Endothelial cell of umbilical vein (primary cell): ENCODE measurements around the gene SCN4A. TPM values are rescaled to one million over a fixed set of nuclear protein-coding genes. Genes with fewer than 3 reads are reported as not detected.

Experiments
- BruUV-seq: library from RNA; stranded (reverse); fragments of 400-500 nt; replicated peaks from 2 replicates; lab custom pipeline; 2021; lab: Mats Ljungman, UMichigan
- CTCF ChIA-PET: fragments of 300-600, 350-600 bp; sonication (Branson Sonifier 250); formaldehyde crosslinking; loops from one replicate; lab custom pipeline; 2021; ENCODE audit warnings: antibody characterized with exemption, inconsistent platforms; lab: Charles Lee
- POLR2A ChIA-PET: fragments of 300-600, 350-600 bp; sonication (Branson Sonifier 250); formaldehyde crosslinking; loops from one replicate; lab custom pipeline; 2021; ENCODE audit warnings: antibody characterized with exemption, inconsistent platforms; lab: Charles Lee
- DNase-seq: peaks from one replicate; pipeline ENCODE4 v3.0.0-alpha.2; 2011; ENCODE audit warnings: low read depth, low spot score
- FAIRE-seq: peaks from 2 replicates; lab custom pipeline; 2011; peaks lifted over from hg19 to GRCh38; lab: Jason Lieb, UNC
- H2AFZ ChIP-seq: 2 replicates; pipeline ENCODE4 v1.6.0; 2012; ENCODE audit warnings: low read depth, low read length, control low read depth, inconsistent platforms
- H3K27ac ChIP-seq: 2 replicates; pipeline ENCODE4 v1.5.1; 2011; ENCODE audit warnings: low read depth, mild to moderate bottlenecking, control low read depth, low read length, moderate library complexity; ENCODE audit not compliant: insufficient read depth
- H3K27me3 ChIP-seq, 2 experiments: 2 replicates each; pipeline versions ENCODE4 v1.6.0 to v1.6.1; 2011; ENCODE audit warnings: low read length in 2 of 2, mixed read lengths in 1 of 2; ENCODE audit not compliant: control insufficient read depth in 2 of 2, insufficient read depth in 2 of 2
- H3K36me3 ChIP-seq, 2 experiments: 2 replicates in 1 of 2; 3 replicates in 1 of 2; pipeline ENCODE4 v1.5.1; 2011; ENCODE audit warnings: low read length in 2 of 2, mild to moderate bottlenecking in 1 of 2, moderate library complexity in 1 of 2; ENCODE audit not compliant: control insufficient read depth in 2 of 2, insufficient read depth in 2 of 2; ENCODE audit errors: extremely low read depth in 1 of 2
- H3K4me1 ChIP-seq: 3 replicates; pipeline ENCODE4 v1.5.1; 2011; ENCODE audit warnings: mild to moderate bottlenecking, low read length; ENCODE audit not compliant: control insufficient read depth, insufficient read depth; ENCODE audit errors: extremely low read depth
- H3K4me2 ChIP-seq: 2 replicates; pipeline ENCODE4 v1.6.1; 2011; ENCODE audit warnings: low read length, control low read depth, mixed read lengths; ENCODE audit not compliant: insufficient read depth
- H3K4me3 ChIP-seq, 3 experiments: fragments of 200-600 bp in 1 of 3; sonication (generic), shearing (Covaris generic) in 1 of 3; replicated peaks in 1 of 3; 2 replicates each; pipeline ENCODE4 v1.5.1; 2011 to 2016; ENCODE audit warnings: control low read depth in 3 of 3, low read length in 3 of 3, mild to moderate bottlenecking in 2 of 3, inconsistent platforms in 1 of 3, low read depth in 1 of 3, moderate library complexity in 1 of 3; ENCODE audit not compliant: insufficient read depth in 1 of 3
- H3K79me2 ChIP-seq: 2 replicates; pipeline ENCODE4 v1.6.0; 2012; ENCODE audit warnings: low read length, inconsistent platforms; ENCODE audit not compliant: control insufficient read depth, insufficient read depth
- H3K9ac ChIP-seq: replicated peaks from 2 replicates; pipeline ENCODE3; 2011; ENCODE audit warnings: low read length, control low read depth; ENCODE audit not compliant: insufficient read depth; ENCODE audit errors: extremely low read depth
- H3K9me1 ChIP-seq: replicated peaks from 3 replicates; pipeline ENCODE4 v1.6.0; 2011; ENCODE audit warnings: mild to moderate bottlenecking, low read length; ENCODE audit not compliant: control insufficient read depth, insufficient read depth; ENCODE audit errors: extremely low read depth
- H3K9me3 ChIP-seq: replicated peaks from 2 replicates; pipeline ENCODE4 v1.5.1; 2012; ENCODE audit warnings: low read length, inconsistent platforms; ENCODE audit not compliant: control insufficient read depth, insufficient read depth
- H4K20me1 ChIP-seq: replicated peaks from 2 replicates; pipeline ENCODE3; 2011; ENCODE audit warnings: mild to moderate bottlenecking, low read length; ENCODE audit not compliant: control insufficient read depth, insufficient read depth; ENCODE audit errors: extremely low read depth
- CTCF ChIP-seq, 2 donors: IDR thresholded peaks; 1 replicate in 1 of 2; 2 replicates in 1 of 2; pipeline ENCODE4 v1.5.1; 2011; ENCODE audit warnings: low read length in 2 of 2, mild to moderate bottlenecking in 2 of 2, moderate library complexity in 2 of 2, control low read depth in 1 of 2, inconsistent platforms in 1 of 2, low read depth in 1 of 2; ENCODE audit not compliant: insufficient read depth in 1 of 2; ENCODE audit errors: extremely low read depth in 1 of 2
- EZH2 ChIP-seq: IDR thresholded peaks from 2 replicates; pipeline ENCODE4 v1.6.1; 2012; ENCODE audit warnings: borderline replicate concordance, low read depth, mild to moderate bottlenecking, moderate library complexity, low read length, inconsistent platforms; ENCODE audit not compliant: severe bottlenecking
- FOS ChIP-seq: IDR thresholded peaks from 2 replicates; pipeline ENCODE4 v1.6.1; 2011; ENCODE audit warnings: mild to moderate bottlenecking, low read length, moderate library complexity, borderline replicate concordance; ENCODE audit not compliant: insufficient read depth
- GATA2 ChIP-seq: IDR thresholded peaks from 2 replicates; pipeline ENCODE4 v1.7.0; 2011; ENCODE audit warnings: low read depth, mild to moderate bottlenecking, moderate library complexity, mixed read lengths, low read length; ENCODE audit not compliant: insufficient read length, insufficient read depth
- JUN ChIP-seq: IDR thresholded peaks from 2 replicates; pipeline ENCODE4 v1.6.1; 2011; ENCODE audit warnings: borderline replicate concordance, low read depth; ENCODE audit not compliant: insufficient read length, insufficient read depth
- MYC ChIP-seq: IDR thresholded peaks from one replicate; pipeline ENCODE4 v1.6.1; 2011; ENCODE audit warnings: mild to moderate bottlenecking, low read depth, low read length
- POLR2A ChIP-seq: IDR thresholded peaks from 2 replicates; pipeline ENCODE4 v1.6.1; 2012; ENCODE audit warnings: low read depth, mild to moderate bottlenecking, control low read depth, low read length
- POLR2AphosphoS5 ChIP-seq: IDR thresholded peaks from 2 replicates; pipeline ENCODE4 v1.6.1; 2012; ENCODE audit warnings: low read depth, mild to moderate bottlenecking, control low read depth, low read length, moderate library complexity; ENCODE audit not compliant: insufficient read depth
- dilution Hi-C: fragments of 300-500 bp; cut with MboI; formaldehyde crosslinking; loops from one replicate; pipeline ENCODE4 v1.15.0; 2019; ENCODE audit warnings: low sequenced_read_pairs; ENCODE audit not compliant: extremely low pct_ligation_motif_present
- intact Hi-C: fragments of 100-400 bp; cut with micrococcal nuclease; formaldehyde crosslinking; loops from one replicate; pipeline ENCODE4 v1.10.0; 2022
- polyA plus RNA-seq, 4 experiments: library from polyadenylated mRNA; depleted of rRNA in 3 of 4; stranded (reverse) in 3 of 4; unstranded in 1 of 4; fragments of >200 nt; gene quantifications; 2 replicates each; pipeline versions ENCODE4 v1.2.1 to v1.2.3, GENCODE V29; 2011 to 2012; ENCODE audit warnings: missing spikeins in 1 of 4
- total RNA-seq: library from RNA; stranded (reverse); gene quantifications from 2 replicates; pipeline ENCODE4 v1.2.3, GENCODE V29; 2021
- TF ChIP-seq, protein P1 (sequence below): IDR thresholded peaks from 2 replicates; pipeline ENCODE4 v1.6.1; 2011; ENCODE audit not compliant: insufficient read depth, insufficient read length

SCN4A gene
- total and polyA plus RNA-seq, 2 donors (not counting 3 experiments of a cell fraction or from before 2014, with no cell fraction given): 0.01 to 0.40 TPM

GRCh38 chr17:63989622-63990345 lies 17.1 kb upstream of the SCN4A start:
- FAIRE-seq: no peak
- Histone ChIP-seq H3K79me2 (no peaks in the 10 kb centered on the region), H3K36me3 (no peaks in the 10 kb centered on the region), H3K4me2 (no peak overlapping the region), H3K4me3 (no peak overlapping the region), H3K9ac (no peak overlapping the region), H3K9me3 (no peaks in the 10 kb centered on the region), H3K4me1 (peaks cover 9% of the 10 kb centered on the region), H2AFZ (no peak overlapping the region), H3K27me3 (peaks cover 2 to 6% of the 10 kb centered on the region in 2 experiments), H3K27ac (no peak overlapping the region), H3K9me1 (no peaks in the 10 kb centered on the region), H4K20me1 (no peaks in the 10 kb centered on the region)
- no peak for DNase-seq
- ChIA-PET POLR2A (no interaction called here), CTCF (interaction anchor here (0.9 to 12.0 kb wide), 21 partner anchors 9 to 166 kb away, joined by 3 to 183 read pairs (median 8); partner anchors contain the start of genes CSHL1, GH1, ICAM2 and PRR29)
- BruUV-seq: no TSS peak
- dilution Hi-C loops: no loop called here
- intact Hi-C loops: loop anchor here (1.0 to 2.0 kb wide), 2 partner anchors 43 to 70 kb away; no protein-coding TSS in a partner anchor
- TF ChIP-seq GATA2: no peak
- no peak for TF ChIP-seq POLR2A
- TF ChIP-seq, protein P1, sequence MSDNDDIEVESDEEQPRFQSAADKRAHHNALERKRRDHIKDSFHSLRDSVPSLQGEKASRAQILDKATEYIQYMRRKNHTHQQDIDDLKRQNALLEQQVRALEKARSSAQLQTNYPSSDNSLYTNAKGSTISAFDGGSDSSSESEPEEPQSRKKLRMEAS: no peak
- TF ChIP-seq POLR2AphosphoS5: no peak
- TF ChIP-seq CTCF (IDR thresholded peaks at IDR 0.05; ENCODE audit: extremely low read depth in 1 of 2, insufficient read depth in 1 of 2, low read depth in 1 of 2, low read length in 2 of 2): no peak
- TF ChIP-seq JUN: no peak
- no peak for TF ChIP-seq EZH2
- no peak for TF ChIP-seq FOS
- no peak for TF ChIP-seq MYC
